GM12801 (cell line): ENCODE data around the gene PTPRN2.

Source experiments
- TF ChIP-seq, protein P1 (sequence below): IDR thresholded peaks from one replicate; pipeline ENCODE4 v1.5.1; 2011; ENCODE audit warnings: control low read depth; ENCODE audit not compliant: insufficient read length; ENCODE audit errors: extremely low read depth

Gene PTPRN2

GRCh38 chr7:157743781-157744525 is 843.7 kb downstream of the PTPRN2 start:
- TF ChIP-seq, protein P1, sequence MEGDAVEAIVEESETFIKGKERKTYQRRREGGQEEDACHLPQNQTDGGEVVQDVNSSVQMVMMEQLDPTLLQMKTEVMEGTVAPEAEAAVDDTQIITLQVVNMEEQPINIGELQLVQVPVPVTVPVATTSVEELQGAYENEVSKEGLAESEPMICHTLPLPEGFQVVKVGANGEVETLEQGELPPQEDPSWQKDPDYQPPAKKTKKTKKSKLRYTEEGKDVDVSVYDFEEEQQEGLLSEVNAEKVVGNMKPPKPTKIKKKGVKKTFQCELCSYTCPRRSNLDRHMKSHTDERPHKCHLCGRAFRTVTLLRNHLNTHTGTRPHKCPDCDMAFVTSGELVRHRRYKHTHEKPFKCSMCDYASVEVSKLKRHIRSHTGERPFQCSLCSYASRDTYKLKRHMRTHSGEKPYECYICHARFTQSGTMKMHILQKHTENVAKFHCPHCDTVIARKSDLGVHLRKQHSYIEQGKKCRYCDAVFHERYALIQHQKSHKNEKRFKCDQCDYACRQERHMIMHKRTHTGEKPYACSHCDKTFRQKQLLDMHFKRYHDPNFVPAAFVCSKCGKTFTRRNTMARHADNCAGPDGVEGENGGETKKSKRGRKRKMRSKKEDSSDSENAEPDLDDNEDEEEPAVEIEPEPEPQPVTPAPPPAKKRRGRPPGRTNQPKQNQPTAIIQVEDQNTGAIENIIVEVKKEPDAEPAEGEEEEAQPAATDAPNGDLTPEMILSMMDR: no peak

GRCh38 chr7:157740251-157740798 is 847.3 kb downstream of the PTPRN2 start:
- TF ChIP-seq, protein P1: no peak

DNA sequence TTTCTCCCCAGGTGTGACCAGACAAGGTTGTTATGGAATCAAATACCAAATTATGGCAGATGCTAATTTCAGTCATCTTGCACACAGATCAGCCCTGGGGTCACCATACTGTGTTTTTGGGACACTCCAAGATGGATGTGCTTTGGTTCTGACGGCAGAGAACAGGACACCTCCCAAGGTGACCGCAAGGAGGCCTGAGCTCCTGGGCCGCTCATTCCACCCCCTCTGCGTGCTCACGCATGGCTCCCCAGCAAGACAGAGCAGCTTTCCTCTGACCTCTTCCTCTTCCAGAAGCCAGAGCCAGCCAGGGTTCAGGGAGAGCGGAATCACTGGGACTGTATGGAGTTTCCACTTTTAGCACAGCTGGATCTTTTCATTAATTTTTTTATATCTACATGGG is 848.0 kb downstream of the PTPRN2 start:
- TF ChIP-seq, protein P1: no peak

DNA sequence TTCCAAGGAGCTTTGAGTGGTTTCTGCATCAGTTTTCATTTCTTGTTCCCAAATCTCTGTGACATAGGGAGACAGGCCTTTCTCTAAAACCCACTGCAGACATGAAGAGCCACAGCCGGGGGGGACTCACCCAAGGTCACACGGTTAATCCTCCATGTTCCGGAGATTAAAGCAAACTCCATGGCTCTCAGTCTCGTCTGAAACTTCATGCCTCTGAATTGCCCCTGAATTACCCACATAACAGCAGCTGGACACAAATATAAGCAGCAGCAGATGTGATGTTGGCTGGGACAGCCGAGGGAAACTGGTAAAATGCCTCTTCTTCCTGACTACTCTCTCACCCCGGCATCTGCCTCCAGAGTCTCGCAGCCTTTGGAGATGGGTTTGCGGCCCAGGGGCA is 848.6 kb downstream of the PTPRN2 start:
- TF ChIP-seq, protein P1: no peak

- TF ChIP-seq, protein P1: no peak
Observed at GRCh38 chr7:157738066-157738460, 849.6 kb downstream of the PTPRN2 start.

DNA sequence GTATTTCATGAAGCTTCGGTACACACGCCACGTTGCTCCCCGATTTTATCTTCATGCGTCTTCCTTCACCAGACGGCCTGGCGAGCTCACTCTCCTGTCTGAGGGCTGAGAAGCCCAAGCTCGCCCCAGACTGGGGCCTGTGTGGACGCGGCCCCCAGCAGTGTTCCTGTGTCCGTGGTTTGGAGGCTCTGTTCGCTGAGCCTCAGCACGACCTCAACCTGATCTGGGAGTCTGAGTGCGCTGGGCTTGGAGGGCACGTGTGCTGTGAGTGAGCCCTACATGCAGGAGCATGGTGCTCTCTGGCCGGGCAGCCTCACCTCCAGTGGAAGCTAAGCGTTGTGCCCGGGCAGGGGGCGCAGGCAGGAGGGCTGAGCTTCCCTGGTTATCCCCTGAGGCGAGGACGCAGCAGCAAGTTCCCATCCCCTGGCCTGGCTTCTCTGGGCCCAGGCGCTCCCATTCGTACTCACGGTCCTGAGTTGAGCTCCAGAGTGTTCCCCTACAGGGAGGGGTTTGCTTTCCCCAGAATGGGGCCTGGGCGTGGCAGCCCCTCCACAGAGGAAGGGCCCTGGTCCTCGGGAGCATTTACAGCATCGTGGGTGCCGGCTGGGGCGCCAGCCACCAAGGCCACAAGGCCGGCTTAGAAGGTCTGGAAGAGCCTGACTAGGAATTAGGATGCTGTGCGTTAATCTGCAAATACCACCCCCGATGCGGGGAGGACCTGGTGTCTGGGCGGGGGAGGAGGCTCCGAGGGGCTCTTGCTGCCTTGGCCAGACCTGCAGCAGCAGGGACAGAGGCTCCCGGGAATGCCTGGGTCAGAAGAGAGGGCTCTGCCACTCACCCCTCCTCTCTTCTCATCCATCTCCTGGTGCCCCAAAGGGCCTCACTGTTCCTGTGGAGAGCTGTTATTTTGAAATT is 850.2 kb downstream of the PTPRN2 start:
- TF ChIP-seq, protein P1: no peak

GRCh38 chr7:157736341-157736740 is 851.3 kb downstream of the PTPRN2 start:
- TF ChIP-seq, protein P1: no peak
